HK-2 (cell line): ENCODE results near the gene RNF4.
A peak's percentile ranks its signal among the peaks of the same experiment; 100 is the strongest.

ENCODE experiments used
- DNase-seq: peaks from one replicate; pipeline ENCODE4 v3.0.0-alpha.2; 2018; ENCODE audit not compliant: unreplicated experiment

Gene RNF4

GRCh38 chr4:2437475-2438215 is 31.3 kb upstream of the RNF4 start:
- DNase-seq: no peak

GRCh38 chr4:2438822-2439718 is 29.8 kb upstream of the RNF4 start:
- DNase-seq: no peak

- DNase-seq: peak; percentile 69
Observed at GRCh38 chr4:2441393-2442174, 27.3 kb upstream of the RNF4 start.

- no peak for DNase-seq
Observed at GRCh38 chr4:2442175-2442993, 26.5 kb upstream of the RNF4 start.

- DNase-seq: no peak
Observed at GRCh38 chr4:2443061-2443730, 25.7 kb upstream of the RNF4 start.

- no peak for DNase-seq
Observed at GRCh38 chr4:2443956-2444740, 24.8 kb upstream of the RNF4 start.

GRCh38 chr4:2445130-2445529 is 23.8 kb upstream of the RNF4 start:
- no peak for DNase-seq

GRCh38 chr4:2445571-2445970 is 23.3 kb upstream of the RNF4 start:
- no peak for DNase-seq

- DNase-seq: no peak
Observed at GRCh38 chr4:2446656-2447564, 22.0 kb upstream of the RNF4 start.

GRCh38 chr4:2448589-2448988 is 20.3 kb upstream of the RNF4 start:
- no peak for DNase-seq

GRCh38 chr4:2449051-2449450 is 19.9 kb upstream of the RNF4 start:
- DNase-seq: no peak

GRCh38 chr4:2449511-2450392 is 19.2 kb upstream of the RNF4 start:
- no peak for DNase-seq

- no peak for DNase-seq
Observed at GRCh38 chr4:2450394-2451035, 18.4 kb upstream of the RNF4 start.

- no peak for DNase-seq
Observed at GRCh38 chr4:2451036-2451520, 17.8 kb upstream of the RNF4 start.

- no peak for DNase-seq
Observed at GRCh38 chr4:2451821-2452785, 16.8 kb upstream of the RNF4 start.
